ENCODE measurements around the gene KANK4. TPM values are rescaled to one million over a fixed set of nuclear protein-coding genes. Genes with fewer than 3 reads are reported as not detected.

Gene KANK4
- total RNA-seq, 2 experiments from 2014 or later = not detected

DNA sequence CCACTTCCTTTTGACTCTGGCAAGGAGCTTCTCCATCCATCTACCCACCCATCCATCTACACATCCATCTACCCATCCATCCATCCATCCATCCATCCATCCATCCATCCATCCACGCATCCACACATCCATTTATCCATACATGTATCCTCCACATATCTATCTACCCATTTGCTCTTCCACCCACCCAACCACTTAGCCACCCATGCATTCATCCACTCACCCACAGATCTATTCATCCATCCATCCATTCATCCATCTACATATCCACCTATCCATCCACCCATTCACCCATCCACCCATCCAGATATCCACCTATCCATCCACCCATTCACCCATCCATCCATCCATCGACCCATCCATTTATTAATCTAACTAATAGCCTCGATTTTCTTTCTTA, 23.0 kb upstream of the KANK4 start:
- Histone ChIP-seq H3K9me3 (ENCODE audit: low read length) (no peaks in the 10 kb centered on the region), H3K27ac (ENCODE audit: low read depth, low read length, poor library complexity, severe bottlenecking) (no peak overlapping the region), H3K79me2 (ENCODE audit: insufficient read depth, low read depth, low read length) (no peaks in the 10 kb centered on the region), H3K9me2 (ENCODE audit: insufficient read depth, low read length) (no peaks in the 10 kb centered on the region), H4K20me1 (ENCODE audit: insufficient read depth, low read length) (no peaks in the 10 kb centered on the region), H3K4me1 (ENCODE audit: insufficient read depth, low read length, poor library complexity, severe bottlenecking) (no peaks in the 10 kb centered on the region), H3K36me3 (ENCODE audit: insufficient read depth, low read length) (no peaks in the 10 kb centered on the region), H2AFZ (ENCODE audit: low read length) (no peak overlapping the region), H3K4me2 (ENCODE audit: low read length) (no peak overlapping the region), H3K4me3 (ENCODE audit: low read depth, low read length, poor library complexity, severe bottlenecking) (no peak overlapping the region)
- ChIA-PET POLR2A (no interaction called here), CTCF (ENCODE audit: unreplicated experiment) (no interaction called here)
- DNase-seq (ENCODE audit: low spot score) = no peak
- TF ChIP-seq, protein P1, sequence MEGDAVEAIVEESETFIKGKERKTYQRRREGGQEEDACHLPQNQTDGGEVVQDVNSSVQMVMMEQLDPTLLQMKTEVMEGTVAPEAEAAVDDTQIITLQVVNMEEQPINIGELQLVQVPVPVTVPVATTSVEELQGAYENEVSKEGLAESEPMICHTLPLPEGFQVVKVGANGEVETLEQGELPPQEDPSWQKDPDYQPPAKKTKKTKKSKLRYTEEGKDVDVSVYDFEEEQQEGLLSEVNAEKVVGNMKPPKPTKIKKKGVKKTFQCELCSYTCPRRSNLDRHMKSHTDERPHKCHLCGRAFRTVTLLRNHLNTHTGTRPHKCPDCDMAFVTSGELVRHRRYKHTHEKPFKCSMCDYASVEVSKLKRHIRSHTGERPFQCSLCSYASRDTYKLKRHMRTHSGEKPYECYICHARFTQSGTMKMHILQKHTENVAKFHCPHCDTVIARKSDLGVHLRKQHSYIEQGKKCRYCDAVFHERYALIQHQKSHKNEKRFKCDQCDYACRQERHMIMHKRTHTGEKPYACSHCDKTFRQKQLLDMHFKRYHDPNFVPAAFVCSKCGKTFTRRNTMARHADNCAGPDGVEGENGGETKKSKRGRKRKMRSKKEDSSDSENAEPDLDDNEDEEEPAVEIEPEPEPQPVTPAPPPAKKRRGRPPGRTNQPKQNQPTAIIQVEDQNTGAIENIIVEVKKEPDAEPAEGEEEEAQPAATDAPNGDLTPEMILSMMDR (conservative IDR thresholded peaks at IDR 0.05; ENCODE audit: low read length) = no peak
- no peak for TF ChIP-seq EZH2phosphoT487 (IDR thresholded peaks at IDR 0.05; ENCODE audit: borderline replicate concordance, low read depth, low read length)
- BruUV-seq (replicated peaks) = no TSS peak
- intact Hi-C loops (cut with micrococcal nuclease; ENCODE audit: unreplicated experiment) = no loop called here

DNA sequence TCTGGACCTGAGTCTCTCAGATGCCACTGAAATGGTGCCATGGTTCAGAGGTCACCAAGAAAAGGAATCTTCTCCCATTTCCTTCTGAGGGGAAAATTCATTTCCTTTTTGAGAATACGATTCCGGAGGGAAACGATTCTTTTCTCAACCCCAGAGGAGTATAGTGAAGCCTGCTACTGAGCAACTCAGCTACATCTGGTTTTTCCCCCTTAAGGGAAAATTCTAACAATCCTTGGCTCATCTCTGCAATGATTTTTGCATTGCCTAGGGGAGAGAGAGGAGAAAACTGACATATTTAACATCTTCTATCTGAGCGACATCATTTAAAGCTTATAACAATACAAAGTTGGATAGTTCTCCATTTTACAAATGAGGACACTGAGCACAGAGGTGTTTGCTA, 22.4 kb upstream of the KANK4 start:
- BruUV-seq (replicated peaks) = no TSS peak
- POLR2A ChIA-PET = no interaction called here

DNA sequence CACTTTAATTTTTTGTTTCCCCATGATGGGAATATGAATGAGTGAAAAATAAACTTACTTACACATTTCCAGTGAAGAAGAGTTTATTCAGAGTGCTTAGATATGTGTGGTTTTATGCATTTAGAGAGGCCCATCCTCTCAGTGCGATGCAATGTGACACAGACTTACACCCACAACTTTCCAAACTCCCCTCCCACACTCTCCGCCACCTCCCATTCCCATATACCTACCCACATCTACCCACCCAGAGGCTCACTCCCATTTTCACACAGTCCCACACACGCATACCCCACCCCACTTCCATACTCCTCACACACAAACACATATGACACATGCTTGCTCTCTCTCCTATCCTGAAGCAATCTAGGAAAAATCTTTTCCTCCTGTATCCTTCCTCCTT, 21.9 kb upstream of the KANK4 start:
- H3K9me3 ChIP-seq (ENCODE audit: low read length) = no peaks in the 10 kb centered on the region
- H3K27ac ChIP-seq (ENCODE audit: low read depth, low read length, poor library complexity, severe bottlenecking) = no peak overlapping the region
- POLR2A ChIA-PET = no interaction called here
- CTCF ChIA-PET (ENCODE audit: unreplicated experiment) = no interaction called here
- H4K20me1 ChIP-seq (ENCODE audit: insufficient read depth, low read length) = no peaks in the 10 kb centered on the region
- H3K4me3 ChIP-seq (ENCODE audit: low read depth, low read length, poor library complexity, severe bottlenecking) = no peak overlapping the region
- H3K9me2 ChIP-seq (ENCODE audit: insufficient read depth, low read length) = no peaks in the 10 kb centered on the region
- no peaks in the 10 kb centered on the region for H3K79me2 ChIP-seq (ENCODE audit: insufficient read depth, low read depth, low read length)
- no peaks in the 10 kb centered on the region for H3K36me3 ChIP-seq (ENCODE audit: insufficient read depth, low read length)
- H2AFZ ChIP-seq (ENCODE audit: low read length) = no peak overlapping the region
- no peak for DNase-seq (ENCODE audit: low spot score)
- H3K4me2 ChIP-seq (ENCODE audit: low read length) = no peak overlapping the region
- TF ChIP-seq EZH2phosphoT487 (IDR thresholded peaks at IDR 0.05; ENCODE audit: borderline replicate concordance, low read depth, low read length) = no peak
- TF ChIP-seq, protein P1 (conservative IDR thresholded peaks at IDR 0.05; ENCODE audit: low read length) = no peak
- H3K4me1 ChIP-seq (ENCODE audit: insufficient read depth, low read length, poor library complexity, severe bottlenecking) = no peaks in the 10 kb centered on the region
- BruUV-seq (replicated peaks) = no TSS peak
- intact Hi-C loops (cut with micrococcal nuclease; ENCODE audit: unreplicated experiment) = no loop called here

More for the DNA sequence above, 22.4 kb upstream of the KANK4 start:
- Histone ChIP-seq H3K79me2 (ENCODE audit: insufficient read depth, low read depth, low read length) (no peaks in the 10 kb centered on the region), H3K9me3 (ENCODE audit: low read length) (no peaks in the 10 kb centered on the region), H2AFZ (ENCODE audit: low read length) (no peak overlapping the region), H3K27ac (ENCODE audit: low read depth, low read length, poor library complexity, severe bottlenecking) (no peak overlapping the region), H4K20me1 (ENCODE audit: insufficient read depth, low read length) (no peaks in the 10 kb centered on the region), H3K4me3 (ENCODE audit: low read depth, low read length, poor library complexity, severe bottlenecking) (no peak overlapping the region), H3K4me2 (ENCODE audit: low read length) (no peak overlapping the region), H3K4me1 (ENCODE audit: insufficient read depth, low read length, poor library complexity, severe bottlenecking) (no peaks in the 10 kb centered on the region), H3K9me2 (ENCODE audit: insufficient read depth, low read length) (no peaks in the 10 kb centered on the region), H3K36me3 (ENCODE audit: insufficient read depth, low read length) (no peaks in the 10 kb centered on the region)
- intact Hi-C loops (cut with micrococcal nuclease; ENCODE audit: unreplicated experiment) = no loop called here
- TF ChIP-seq EZH2phosphoT487 (IDR thresholded peaks at IDR 0.05; ENCODE audit: borderline replicate concordance, low read depth, low read length) = no peak
- TF ChIP-seq, protein P1 (conservative IDR thresholded peaks at IDR 0.05; ENCODE audit: low read length) = no peak
- CTCF ChIA-PET (ENCODE audit: unreplicated experiment) = no interaction called here
- DNase-seq (ENCODE audit: low spot score) = no peak
